Stimulated activated CD4-positive, alpha-beta T cell treated with anti-CD3 and anti-CD28 coated beads, Interleukin-15, amount 100 ng/mL, for 48 hours (primary cell): ENCODE measurements around the gene CDK4.

Experiments used
- DNase-seq, 2 donors: peaks; one replicate each; pipeline ENCODE4 v3.0.0-alpha.2; 2020; ENCODE audit warnings: low read depth in 2 of 2

CDK4 gene

GRCh38 chr12:57739914-57740538 is 12.1 kb downstream of the CDK4 start:
- no peak for DNase-seq

- no peak for DNase-seq
These were observed 12.7 kb downstream of the CDK4 start for GRCh38 chr12:57739387-57739786.

- DNase-seq: no peak
These were observed 13.4 kb downstream of the CDK4 start, which contains the start of gene AGAP2 for GRCh38 chr12:57738661-57739237. Gene AGAP2 (minus strand): TSS chr12:57738742. CDS start chr12:57738246, 496 bp downstream.

- no peak for DNase-seq
These were observed 14.3 kb downstream of the CDK4 start for GRCh38 chr12:57737467-57738460.

- no peak for DNase-seq
These were observed 15.2 kb downstream of the CDK4 start for GRCh38 chr12:57736741-57737466.

GRCh38 chr12:57735952-57736740 is 16.0 kb downstream of the CDK4 start:
- DNase-seq: no peak

- DNase-seq: no peak
These were observed 16.8 kb downstream of the CDK4 start for GRCh38 chr12:57735198-57735855.

- no peak for DNase-seq
These were observed 17.5 kb downstream of the CDK4 start for GRCh38 chr12:57734591-57734990.

GRCh38 chr12:57733928-57734327 is 18.2 kb downstream of the CDK4 start:
- DNase-seq: no peak

- DNase-seq: no peak
These were observed 19.1 kb downstream of the CDK4 start for GRCh38 chr12:57732726-57733593.

DNA sequence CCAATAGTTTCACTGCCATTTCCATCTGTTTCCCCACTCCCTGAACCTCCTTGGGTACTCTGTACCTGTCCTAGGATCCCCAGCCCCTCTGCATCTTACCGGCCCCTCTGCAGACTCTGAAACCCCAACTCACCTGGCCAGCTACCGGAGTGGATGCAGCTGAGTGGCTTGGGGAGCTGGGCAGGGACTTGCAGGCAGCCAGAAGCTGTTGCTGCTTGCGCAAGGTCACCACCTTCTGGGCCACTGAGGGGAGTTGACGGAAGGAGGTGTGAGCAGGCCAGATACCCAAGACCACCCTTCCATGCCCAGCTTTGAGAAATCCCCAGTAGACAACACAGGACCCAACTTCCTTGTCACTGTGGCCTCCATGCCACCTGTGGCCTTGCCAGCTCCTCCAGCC is 19.8 kb downstream of the CDK4 start:
- no peak for DNase-seq

DNA sequence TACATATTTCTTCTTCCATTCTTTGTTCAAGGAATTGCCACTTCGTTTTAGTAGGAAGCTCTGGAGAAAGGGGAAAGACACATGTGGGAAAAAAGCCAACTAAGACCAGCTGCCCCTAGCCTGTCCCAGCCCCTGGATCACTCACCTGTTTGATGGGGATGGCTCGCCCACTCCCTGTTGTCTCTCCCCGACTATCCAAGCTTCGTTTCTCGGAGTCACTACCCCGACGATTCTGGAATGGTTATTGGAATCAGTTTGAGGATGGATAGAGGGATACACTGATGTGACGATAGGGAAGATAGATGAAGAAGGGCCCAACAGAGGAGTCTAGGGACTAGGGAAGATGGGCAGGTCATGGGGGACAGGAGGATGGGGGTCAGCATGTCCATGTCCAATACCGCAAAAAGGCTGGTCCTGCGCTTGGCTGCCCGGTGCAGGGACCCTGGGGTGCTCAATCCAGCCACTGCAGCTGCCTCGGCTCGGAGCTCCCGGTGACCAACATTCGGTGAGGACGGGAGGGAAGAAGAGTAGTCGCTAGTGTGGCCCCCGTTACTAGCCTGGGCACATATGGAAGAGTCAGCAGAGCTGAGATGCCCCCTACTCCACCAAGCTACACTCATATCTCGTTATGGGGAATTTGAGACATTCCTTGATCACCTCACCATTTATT is 20.6 kb downstream of the CDK4 start:
- no peak for DNase-seq

DNA sequence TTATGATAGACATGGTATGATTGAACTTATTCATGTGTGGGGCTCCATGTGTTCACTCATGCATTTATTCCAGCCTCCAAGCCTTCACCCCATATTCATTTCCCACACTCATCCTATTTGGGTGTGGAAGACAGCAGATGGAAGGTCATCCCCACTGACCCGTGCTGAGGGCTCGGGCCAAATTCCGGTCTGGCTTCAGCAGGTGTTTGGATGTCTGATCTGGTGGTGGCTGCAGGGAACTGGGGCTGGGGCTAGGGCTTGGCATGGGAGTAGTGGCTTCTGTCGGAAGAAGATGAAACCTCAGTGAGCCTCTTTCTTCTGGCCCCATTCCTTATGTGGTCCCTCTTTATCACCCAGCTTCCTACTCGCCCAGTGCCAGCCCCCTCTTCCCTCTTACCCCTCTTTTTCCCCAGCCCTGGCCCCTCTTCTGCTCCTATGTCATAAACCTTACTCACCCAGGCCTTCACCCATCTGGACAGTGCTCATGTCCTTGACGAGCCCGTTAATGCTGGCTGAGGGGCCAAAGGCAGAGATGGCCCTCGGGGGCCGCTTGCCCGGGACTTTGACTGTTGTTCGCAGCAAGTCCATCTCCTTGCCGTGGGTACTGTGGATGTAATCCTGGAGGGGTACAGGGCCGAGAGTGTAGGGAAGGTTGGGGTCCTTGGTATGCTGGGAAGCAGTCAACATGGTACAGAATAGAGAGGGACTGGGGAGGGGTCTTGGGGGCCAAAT is 21.6 kb downstream of the CDK4 start:
- DNase-seq: no peak

GRCh38 chr12:57729321-57729844 is 22.7 kb downstream of the CDK4 start:
- no peak for DNase-seq

- DNase-seq: no peak
These were observed 24.2 kb downstream of the CDK4 start for GRCh38 chr12:57727758-57728395.

GRCh38 chr12:57726884-57727757 is 25.0 kb downstream of the CDK4 start:
- DNase-seq: no peak
